ENCODE measurements around the gene CDKAL1. TPM values are rescaled to one million over a fixed set of nuclear protein-coding genes. Genes with fewer than 3 reads are reported as not detected.

The CDKAL1 gene
- total RNA-seq, 1 experiment from 2014 or later, result 16.1 TPM

GRCh38 chr6:21199262-21199661 is 665.0 kb downstream of the CDKAL1 start:
- no peaks in the 10 kb centered on the region for H4K20me1 ChIP-seq (ENCODE audit: insufficient read depth)
- ChIA-PET POLR2A (ENCODE audit: unreplicated experiment) (no interaction called here), CTCF (no interaction called here)
- BruUV-seq (replicated peaks), result no TSS peak
- H3K79me2 ChIP-seq (ENCODE audit: low read depth), result no peaks in the 10 kb centered on the region
- H3K27me3 ChIP-seq (ENCODE audit: insufficient read depth, low read depth), result no peaks in the 10 kb centered on the region
- H3K9me3 ChIP-seq (ENCODE audit: insufficient read depth, low read depth), result no peaks in the 10 kb centered on the region
- H3K9me2 ChIP-seq (ENCODE audit: insufficient read depth), result no peaks in the 10 kb centered on the region
- peaks cover 7% of the 10 kb centered on the region; the same call in 1 of the 2 replicates for H3K4me1 ChIP-seq (replicated peaks; ENCODE audit: insufficient read depth)
- H3K27ac ChIP-seq, result no peak overlapping the region
- H3K4me2 ChIP-seq, result no peak overlapping the region
- no peaks in the 10 kb centered on the region for H3K36me3 ChIP-seq (ENCODE audit: low read depth)
- no peak overlapping the region for H3K4me3 ChIP-seq
- no peak for DNase-seq
- intact Hi-C loops (cut with micrococcal nuclease; ENCODE audit: unreplicated experiment), result no loop called here
- H2AFZ ChIP-seq, result no peak overlapping the region
- no peak for TF ChIP-seq CTCF (conservative IDR thresholded peaks at IDR 0.05)
- no peak for TF ChIP-seq EZH2 (IDR thresholded peaks at IDR 0.05; ENCODE audit: low read depth)
- H3F3A ChIP-seq (ENCODE audit: insufficient read depth, low read depth), result no peaks in the 10 kb centered on the region

GRCh38 chr6:21200134-21200870 is 666.0 kb downstream of the CDKAL1 start:
- H3K27me3 ChIP-seq (ENCODE audit: insufficient read depth, low read depth), result no peaks in the 10 kb centered on the region
- ChIA-PET POLR2A (ENCODE audit: unreplicated experiment) (interaction anchor here (0.7 kb wide), 1 partner anchor 181 kb away, joined by 3 read pairs; no protein-coding TSS in a partner anchor), CTCF (no interaction called here)
- H3K4me3 ChIP-seq, result no peak overlapping the region
- H3K4me2 ChIP-seq, result no peak overlapping the region
- no peak overlapping the region for H3K27ac ChIP-seq
- H3K4me1 ChIP-seq (replicated peaks; ENCODE audit: insufficient read depth), result peaks cover 7% of the 10 kb centered on the region; the same call in 1 of the 2 replicates
- no peak for DNase-seq
- no peaks in the 10 kb centered on the region for H3K36me3 ChIP-seq (ENCODE audit: low read depth)
- BruUV-seq (replicated peaks), result no TSS peak
- no peaks in the 10 kb centered on the region for H3K79me2 ChIP-seq (ENCODE audit: low read depth)
- TF ChIP-seq CTCF (conservative IDR thresholded peaks at IDR 0.05) (no peak), EZH2 (IDR thresholded peaks at IDR 0.05; ENCODE audit: low read depth) (no peak)
- H3K9me2 ChIP-seq (ENCODE audit: insufficient read depth), result no peaks in the 10 kb centered on the region
- intact Hi-C loops (cut with micrococcal nuclease; ENCODE audit: unreplicated experiment), result no loop called here
- no peaks in the 10 kb centered on the region for H4K20me1 ChIP-seq (ENCODE audit: insufficient read depth)
- no peak overlapping the region for H2AFZ ChIP-seq
- no peaks in the 10 kb centered on the region for H3F3A ChIP-seq (ENCODE audit: insufficient read depth, low read depth)
- no peaks in the 10 kb centered on the region for H3K9me3 ChIP-seq (ENCODE audit: insufficient read depth, low read depth)

- Histone ChIP-seq H3K4me3 (no peak overlapping the region), H3K79me2 (ENCODE audit: low read depth) (no peaks in the 10 kb centered on the region), H3K4me2 (no peak overlapping the region), H3F3A (ENCODE audit: insufficient read depth, low read depth) (no peaks in the 10 kb centered on the region), H3K27me3 (ENCODE audit: insufficient read depth, low read depth) (no peaks in the 10 kb centered on the region), H3K27ac (no peak overlapping the region), H3K9me2 (ENCODE audit: insufficient read depth) (no peaks in the 10 kb centered on the region), H2AFZ (no peak overlapping the region), H3K9me3 (ENCODE audit: insufficient read depth, low read depth) (no peaks in the 10 kb centered on the region), H3K4me1 (replicated peaks; ENCODE audit: insufficient read depth) (peaks cover 7% of the 10 kb centered on the region; the same call in 1 of the 2 replicates), H3K36me3 (ENCODE audit: low read depth) (no peaks in the 10 kb centered on the region), H4K20me1 (ENCODE audit: insufficient read depth) (no peaks in the 10 kb centered on the region)
- CTCF ChIA-PET, result no interaction called here
- BruUV-seq (replicated peaks), result no TSS peak
- POLR2A ChIA-PET (ENCODE audit: unreplicated experiment), result no interaction called here
- intact Hi-C loops (cut with micrococcal nuclease; ENCODE audit: unreplicated experiment), result no loop called here
- no peak for DNase-seq
- TF ChIP-seq CTCF (conservative IDR thresholded peaks at IDR 0.05), result no peak
- TF ChIP-seq EZH2 (IDR thresholded peaks at IDR 0.05; ENCODE audit: low read depth), result no peak
These were observed 666.9 kb downstream of the CDKAL1 start for GRCh38 chr6:21201187-21201586.
